Neutrophil (primary cell): Measurements from ENCODE around the gene ABCD3.

Experiments
- H3K27ac ChIP-seq: fragments of 200-600 bp; sonication (generic); 2 replicates; pipeline ENCODE4 v1.5.1; 2016; ENCODE audit warnings: mild to moderate bottlenecking, moderate library complexity
- H3K27me3 ChIP-seq: fragments of 200-600 bp; sonication (generic); 2 replicates; pipeline ENCODE4 v1.6.0; 2016; ENCODE audit warnings: mild to moderate bottlenecking
- H3K36me3 ChIP-seq: fragments of 200-600 bp; sonication (generic); 2 replicates; pipeline ENCODE4 v1.5.1; 2017
- H3K4me1 ChIP-seq, 2 experiments: fragments of 200-600 bp in 1 of 2; sonication (generic) in 1 of 2; 1 replicate in 1 of 2; 2 replicates in 1 of 2; pipeline versions ENCODE4 v1.5.1 to v1.6.1; 2013 to 2016; ENCODE audit warnings: low read depth in 1 of 2, low read length in 1 of 2, mild to moderate bottlenecking in 1 of 2, moderate library complexity in 1 of 2; ENCODE audit not compliant: control insufficient read depth in 1 of 2, insufficient read depth in 1 of 2
- H3K4me3 ChIP-seq, 2 experiments: fragments of 200-600 bp in 1 of 2; sonication (generic) in 1 of 2; 1 replicate in 1 of 2; 2 replicates in 1 of 2; pipeline ENCODE4 v1.5.1; 2013 to 2016; ENCODE audit warnings: low read depth in 1 of 2, low read length in 1 of 2, mild to moderate bottlenecking in 1 of 2, moderate library complexity in 1 of 2
- H3K9me3 ChIP-seq: fragments of 200-600 bp; sonication (generic); 2 replicates; pipeline ENCODE4 v1.5.1; 2016
- TF ChIP-seq, protein P1 (sequence below): fragments of 200-600 bp; sonication (generic); IDR thresholded peaks from 2 replicates; pipeline ENCODE4 v1.5.1; 2016; ENCODE audit warnings: antibody characterized with exemption

The ABCD3 gene

DNA sequence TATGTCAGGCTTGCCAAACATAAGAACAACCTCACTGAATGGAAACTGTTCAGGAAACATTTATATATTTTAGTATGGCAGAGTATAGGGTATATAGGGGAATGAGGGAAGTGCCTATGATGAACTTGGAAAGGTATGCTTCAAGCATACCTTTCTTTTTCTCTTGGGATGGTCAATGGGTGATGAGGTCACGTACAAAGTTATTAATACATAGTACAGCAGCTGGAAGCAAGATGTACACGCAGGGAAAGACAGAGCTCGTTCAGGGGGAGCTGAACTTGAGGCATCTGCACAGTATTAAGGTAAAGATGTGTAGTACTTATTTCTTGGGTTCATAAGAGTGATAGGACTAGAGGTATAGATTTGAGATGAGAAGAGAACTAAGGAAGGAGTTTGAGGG, 61.5 kb downstream of the ABCD3 start:
- Histone ChIP-seq H3K27ac (no peak overlapping the region), H3K36me3 (peaks cover 7% of the 10 kb centered on the region), H3K4me3 (no peak overlapping the region), H3K4me1 (peaks cover 5 to 13% of the 10 kb centered on the region in 2 experiments), H3K9me3 (no peaks in the 10 kb centered on the region), H3K27me3 (no peaks in the 10 kb centered on the region)
- TF ChIP-seq, protein P1, sequence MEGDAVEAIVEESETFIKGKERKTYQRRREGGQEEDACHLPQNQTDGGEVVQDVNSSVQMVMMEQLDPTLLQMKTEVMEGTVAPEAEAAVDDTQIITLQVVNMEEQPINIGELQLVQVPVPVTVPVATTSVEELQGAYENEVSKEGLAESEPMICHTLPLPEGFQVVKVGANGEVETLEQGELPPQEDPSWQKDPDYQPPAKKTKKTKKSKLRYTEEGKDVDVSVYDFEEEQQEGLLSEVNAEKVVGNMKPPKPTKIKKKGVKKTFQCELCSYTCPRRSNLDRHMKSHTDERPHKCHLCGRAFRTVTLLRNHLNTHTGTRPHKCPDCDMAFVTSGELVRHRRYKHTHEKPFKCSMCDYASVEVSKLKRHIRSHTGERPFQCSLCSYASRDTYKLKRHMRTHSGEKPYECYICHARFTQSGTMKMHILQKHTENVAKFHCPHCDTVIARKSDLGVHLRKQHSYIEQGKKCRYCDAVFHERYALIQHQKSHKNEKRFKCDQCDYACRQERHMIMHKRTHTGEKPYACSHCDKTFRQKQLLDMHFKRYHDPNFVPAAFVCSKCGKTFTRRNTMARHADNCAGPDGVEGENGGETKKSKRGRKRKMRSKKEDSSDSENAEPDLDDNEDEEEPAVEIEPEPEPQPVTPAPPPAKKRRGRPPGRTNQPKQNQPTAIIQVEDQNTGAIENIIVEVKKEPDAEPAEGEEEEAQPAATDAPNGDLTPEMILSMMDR = no peak

DNA sequence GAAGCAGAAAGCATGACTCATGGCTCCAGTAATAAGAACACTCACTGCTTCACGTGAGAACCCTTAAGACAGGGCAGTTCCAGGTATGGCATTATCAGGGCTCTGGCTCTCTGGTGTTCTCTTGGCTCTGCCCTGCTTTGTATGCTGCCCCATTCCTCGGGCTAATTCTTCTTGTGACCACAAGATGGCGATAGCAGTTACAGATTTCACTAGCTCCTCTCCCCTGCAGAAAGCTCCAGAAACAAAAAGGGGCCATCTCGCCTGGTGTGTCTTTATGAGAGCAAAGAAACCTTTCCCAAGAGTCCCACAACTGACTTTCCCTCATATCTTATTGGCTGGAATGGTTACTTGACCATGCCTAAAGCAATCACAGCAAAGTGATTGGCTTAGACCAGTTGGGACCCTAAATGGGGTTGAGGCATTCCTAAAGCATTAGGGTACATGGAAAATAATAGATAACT, 63.3 kb downstream of the ABCD3 start:
- Histone ChIP-seq H3K4me3 (no peak overlapping the region), H3K27ac (no peak overlapping the region), H3K27me3 (no peaks in the 10 kb centered on the region), H3K9me3 (no peaks in the 10 kb centered on the region), H3K4me1 (no peaks in the 10 kb centered on the region), H3K36me3 (peaks cover 15% of the 10 kb centered on the region)
- TF ChIP-seq, protein P1 = peak; percentile 78

DNA sequence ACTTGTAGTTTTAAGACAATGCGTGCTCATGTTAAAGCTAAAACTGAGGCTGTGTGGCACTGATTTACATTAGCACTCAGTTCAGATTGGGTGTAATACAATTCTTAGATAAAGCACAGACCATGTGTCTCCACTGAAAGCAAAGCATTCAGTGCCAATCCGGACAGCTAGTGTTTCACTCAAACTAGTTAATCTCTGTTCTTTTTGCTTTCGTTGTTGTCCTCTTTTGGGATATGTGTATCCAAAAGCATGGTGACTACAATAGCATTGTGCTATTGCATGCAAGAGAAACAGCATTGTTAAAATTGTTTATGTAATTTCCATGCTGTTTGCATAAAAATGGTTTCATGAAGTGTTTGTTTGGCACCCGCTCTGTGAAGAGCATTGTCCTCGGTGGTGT, 68.8 kb downstream of the ABCD3 start:
- peaks cover 55% of the 10 kb centered on the region for H3K36me3 ChIP-seq

DNA sequence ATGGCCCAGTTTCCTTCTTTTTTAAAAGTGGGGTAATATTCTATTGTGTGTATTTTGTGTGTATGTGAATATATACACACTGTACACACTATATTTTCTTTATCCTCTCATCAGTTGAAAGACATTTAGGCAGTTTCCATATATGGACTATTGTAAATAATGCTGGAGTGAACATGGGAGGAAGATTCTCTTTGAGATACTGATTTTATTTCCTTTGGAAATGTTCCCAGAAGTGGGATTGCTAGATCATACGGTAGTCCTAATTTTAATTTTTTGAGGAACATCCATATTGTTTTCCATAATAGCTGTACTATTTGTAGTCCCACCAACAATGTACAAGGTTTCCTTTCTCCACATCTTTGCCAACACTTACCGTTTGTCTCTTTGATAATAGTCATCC, 72.4 kb downstream of the ABCD3 start:
- H3K4me3 ChIP-seq = no peak overlapping the region
- H3K27ac ChIP-seq = no peak overlapping the region
- no peaks in the 10 kb centered on the region for H3K4me1 ChIP-seq
- H3K36me3 ChIP-seq = peaks cover 60% of the 10 kb centered on the region
- no peaks in the 10 kb centered on the region for H3K27me3 ChIP-seq
- no peaks in the 10 kb centered on the region for H3K9me3 ChIP-seq
- TF ChIP-seq, protein P1 = no peak

More for the DNA sequence above, 68.8 kb downstream of the ABCD3 start:
- TF ChIP-seq, protein P1 = no peak
- H3K27ac ChIP-seq = no peak overlapping the region
- H3K4me1 ChIP-seq = no peaks in the 10 kb centered on the region
- no peak overlapping the region for H3K4me3 ChIP-seq
- H3K27me3 ChIP-seq = no peaks in the 10 kb centered on the region
- no peaks in the 10 kb centered on the region for H3K9me3 ChIP-seq

DNA sequence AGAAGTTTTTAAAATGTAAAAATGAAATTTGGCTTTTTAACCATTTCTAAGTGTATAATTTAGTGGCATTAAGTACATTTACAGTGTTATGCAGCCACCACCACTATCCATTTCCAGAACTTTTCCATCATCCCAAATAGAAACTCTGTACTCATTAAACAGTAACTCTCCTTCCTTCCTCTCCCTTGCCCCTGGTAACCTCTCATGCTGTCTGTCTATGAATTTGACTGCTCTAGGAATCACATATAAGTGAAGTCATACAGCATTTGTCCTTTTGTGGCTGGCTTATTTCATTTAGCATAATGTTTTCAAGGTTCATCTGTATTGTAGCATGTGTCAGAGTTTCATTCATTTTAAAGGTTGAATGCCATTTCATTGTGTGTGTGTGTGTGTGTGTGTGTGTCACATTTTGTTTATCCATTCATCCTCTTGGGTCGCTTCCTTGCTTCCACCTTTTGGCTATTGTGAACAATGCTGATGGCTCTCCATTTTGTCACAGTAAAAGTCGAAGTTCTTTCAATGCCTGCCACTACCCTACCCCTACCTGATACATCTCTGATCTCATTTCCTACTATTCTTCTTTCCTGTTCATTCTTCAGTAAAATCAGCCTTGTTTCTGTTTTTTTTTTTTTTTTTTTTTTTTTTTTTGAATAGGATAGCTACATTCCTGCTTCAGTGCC, 78.0 kb downstream of the ABCD3 start:
- Histone ChIP-seq H3K9me3 (no peaks in the 10 kb centered on the region), H3K4me1 (no peaks in the 10 kb centered on the region), H3K36me3 (peaks cover 41% of the 10 kb centered on the region), H3K27me3 (no peaks in the 10 kb centered on the region), H3K27ac (no peak overlapping the region), H3K4me3 (no peak overlapping the region)
- TF ChIP-seq, protein P1 = no peak
